Lung (tissue), 12 donors: ENCODE results near the gene GPM6B. TPM values are rescaled to one million over a fixed set of nuclear protein-coding genes. Genes with fewer than 3 reads are reported as not detected.

Experiments used
- ATAC-seq: fragments of 200-7000 bp; cut with Tn5 transposase; one replicate; pipeline ENCODE4 v1.9.1; 2020; ENCODE audit warnings: moderate number of reproducible peaks; ENCODE audit not compliant: insufficient read depth, low FRiP score
- DNase-seq, 3 donors: peaks; one replicate each; pipeline ENCODE4 v3.0.0-alpha.2; 2013 to 2017
- H3K27ac ChIP-seq, 2 donors: one replicate each; pipeline ENCODE4 v1.5.1; 2013; ENCODE audit warnings: mild to moderate bottlenecking in 2 of 2, moderate library complexity in 2 of 2, control low read depth in 1 of 2, inconsistent platforms in 1 of 2, low read depth in 1 of 2, low read length in 1 of 2
- H3K27me3 ChIP-seq, 3 donors: one replicate each; pipeline ENCODE4 v1.5.1; 2013; ENCODE audit warnings: low read length in 2 of 3; ENCODE audit not compliant: control insufficient read depth in 3 of 3, insufficient read depth in 3 of 3
- H3K36me3 ChIP-seq, 4 donors: one replicate each; pipeline ENCODE4 v1.5.1; 2013; ENCODE audit warnings: low read length in 4 of 4, mild to moderate bottlenecking in 1 of 4, moderate library complexity in 1 of 4; ENCODE audit not compliant: control insufficient read depth in 4 of 4, insufficient read depth in 4 of 4
- H3K4me1 ChIP-seq, 5 donors: one replicate each; pipeline ENCODE4 v1.5.1; 2013; ENCODE audit warnings: low read length in 5 of 5, mild to moderate bottlenecking in 2 of 5, moderate library complexity in 1 of 5; ENCODE audit not compliant: control insufficient read depth in 5 of 5, insufficient read depth in 5 of 5
- H3K4me3 ChIP-seq: one replicate; pipeline ENCODE4 v1.5.1; 2013; ENCODE audit warnings: mild to moderate bottlenecking, control low read depth, moderate library complexity
- H3K9ac ChIP-seq, 2 donors: one replicate each; pipeline ENCODE4 v1.5.1; 2013; ENCODE audit warnings: low read length in 2 of 2, control low read depth in 1 of 2; ENCODE audit not compliant: insufficient read depth in 1 of 2
- H3K9me3 ChIP-seq, 4 donors: one replicate each; pipeline ENCODE4 v1.5.1; 2013; ENCODE audit warnings: low read length in 3 of 4, mild to moderate bottlenecking in 1 of 4, moderate library complexity in 1 of 4; ENCODE audit not compliant: control insufficient read depth in 4 of 4, insufficient read depth in 3 of 4
- CTCF ChIP-seq: IDR thresholded peaks from 2 replicates; pipeline ENCODE4 v1.5.1; 2012; ENCODE audit warnings: mild to moderate bottlenecking; ENCODE audit errors: control extremely low read depth, extremely low read depth
- WGBS, 2 donors: extraction: QIAGEN DNeasy Blood & Tissue Kit; methylation state at CpG; one replicate each; pipeline ENCODE4 v1.1.7; 2013; 5-methylcytosine and 5-hydroxymethylcytosine counted together
- polyA plus RNA-seq, 2 donors: library from polyadenylated mRNA; stranded (reverse); fragments of 200-250 nt; gene quantifications; one replicate each; pipeline ENCODE4 v1.2.1, GENCODE V29; 2013
- total RNA-seq, 2 donors: library from RNA; depleted of rRNA in 1 of 2; stranded (reverse); fragments of >200 nt in 1 of 2; gene quantifications; one replicate each; pipeline ENCODE4 v1.2.1, GENCODE V29; 2014 to 2021
- donor health status: control.
- donor health status: control.
- donor health status: Bipolar disorder and iron deficiency.
- donor health status: healthy.
- donor health status: DM: yes; HTN: yes; CAD: no.

Gene GPM6B
- total and polyA plus RNA-seq, 4 donors, result 3.9 to 18.0 (median 9.5) TPM

DNA sequence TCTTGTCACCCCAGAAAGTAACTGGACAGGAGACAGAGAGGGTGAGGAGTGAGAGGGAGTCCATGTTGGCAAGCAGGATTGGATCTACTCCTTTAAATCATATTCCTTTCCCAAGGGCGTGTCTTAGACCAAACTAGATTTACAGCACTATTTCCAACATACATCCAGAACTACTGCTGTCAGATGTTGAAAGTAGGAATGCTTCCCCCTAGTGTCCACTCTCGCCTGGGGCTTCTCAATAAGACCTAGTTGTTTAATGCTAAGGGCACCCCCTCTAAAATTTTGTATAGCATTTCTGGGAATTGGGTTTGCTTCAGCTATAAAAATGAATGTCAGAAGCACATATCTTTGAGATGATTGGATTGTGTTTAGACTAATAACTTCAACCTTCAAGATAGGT, 69.1 kb downstream of the GPM6B start:
- peak in 2 of 3 donors; percentile 29 to 55 for DNase-seq
- WGBS, 2 donors, result 45 to 48% methylated on average over 2 of the region's 2 CpGs
- TF ChIP-seq CTCF, result peak; percentile 7
- H3K4me3 ChIP-seq, result no peak overlapping the region
- H3K27me3 ChIP-seq, result peaks cover 0 to 15% (median 2%) of the 10 kb centered on the region in 3 donors
- no peaks in the 10 kb centered on the region for H3K4me1 ChIP-seq
- H3K36me3 ChIP-seq, result peaks cover 0 to 19% (median 6%) of the 10 kb centered on the region in 4 donors
- no peak overlapping the region for H3K9ac ChIP-seq
- no peak overlapping the region for H3K27ac ChIP-seq
- H3K9me3 ChIP-seq, result no peaks in the 10 kb centered on the region
- peak; percentile 27 for ATAC-seq

DNA sequence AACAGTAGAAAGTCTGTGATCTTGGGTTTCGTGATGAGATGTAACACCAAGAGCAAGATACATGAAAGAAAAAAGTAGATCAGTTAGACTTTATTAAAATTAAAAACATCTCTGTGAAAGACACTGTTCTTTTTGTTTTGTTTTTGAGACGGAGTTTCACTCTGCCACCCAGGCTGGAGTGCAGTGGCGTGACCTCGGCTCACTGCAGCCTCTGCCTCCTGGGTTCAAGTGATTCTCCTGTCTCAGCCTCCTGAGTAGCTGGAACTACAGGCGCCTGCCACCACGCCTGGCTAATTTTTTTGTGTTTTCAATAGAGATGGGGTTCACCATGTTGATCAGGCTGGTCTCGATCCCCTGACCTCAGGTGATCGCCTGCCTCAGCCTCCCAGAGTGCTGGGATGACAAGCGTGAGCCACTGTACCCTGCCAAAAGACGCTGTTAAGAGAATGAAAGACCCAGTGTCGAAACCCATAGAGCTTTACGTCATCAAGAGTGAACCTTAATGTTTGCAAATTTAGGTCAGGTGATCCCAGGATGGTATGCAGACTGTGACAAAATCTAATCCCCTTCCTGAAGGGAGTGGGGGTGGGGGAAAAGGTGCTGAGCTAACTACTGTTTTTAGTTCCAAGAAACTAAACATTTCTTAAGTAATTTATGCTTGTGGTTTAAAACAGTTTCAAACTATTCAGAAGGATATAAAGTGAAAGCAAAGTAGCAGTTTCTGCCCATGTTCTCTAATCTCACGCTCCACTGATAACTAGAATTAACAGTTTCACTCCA, 74.3 kb downstream of the GPM6B start:
- Histone ChIP-seq H3K9ac (no peak overlapping the region), H3K27me3 (peaks cover 0 to 7% (median 2%) of the 10 kb centered on the region in 3 donors), H3K4me1 (no peaks in the 10 kb centered on the region), H3K9me3 (no peaks in the 10 kb centered on the region), H3K36me3 (peaks cover 0 to 12% (median 7%) of the 10 kb centered on the region in 4 donors), H3K4me3 (no peak overlapping the region), H3K27ac (peak overlapping the region in 1 of 2 donors; percentile 53)
- DNase-seq (no peak), ATAC-seq (peak; percentile 58)
- WGBS, 2 donors, result 47 to 74% methylated on average over 13 of the region's 13 CpGs
- TF ChIP-seq CTCF, result no peak

GRCh38 chrX:13741695-13742094, 75.2 kb downstream of the GPM6B start:
- no peak for TF ChIP-seq CTCF
- Histone ChIP-seq H3K4me3 (no peak overlapping the region), H3K4me1 (no peaks in the 10 kb centered on the region), H3K27me3 (peaks cover 0 to 6% (median 2%) of the 10 kb centered on the region in 3 donors), H3K9ac (no peak overlapping the region), H3K9me3 (no peaks in the 10 kb centered on the region), H3K27ac (no peak overlapping the region), H3K36me3 (peaks cover 0 to 11% (median 6%) of the 10 kb centered on the region in 4 donors)
- ATAC-seq (no peak), DNase-seq (no peak)
- 49 to 77% methylated on average over 6 of the region's 6 CpGs for WGBS, 2 donors
